Measurements from ENCODE around the gene IL20RA. TPM values are rescaled to one million over a fixed set of nuclear protein-coding genes. Genes with fewer than 3 reads are reported as not detected.

IL20RA gene
- total RNA-seq, 2 experiments from 2014 or later, result not detected

GRCh38 chr6:136969433-136969832 lies 75.3 kb downstream of the IL20RA start:
- intact Hi-C loops (cut with micrococcal nuclease), result no loop called here
- POLR2A ChIA-PET, result no interaction called here
- DNase-seq (no peak), ATAC-seq (no peak)
- CTCF ChIA-PET, result interaction anchor here (1.1 kb wide), 1 partner anchor 338 kb away, joined by 4 read pairs; no protein-coding TSS in a partner anchor
- H3K27ac Mint-ChIP-seq, result no peak overlapping the region
- no peak for TF ChIP-seq CTCF (IDR thresholded peaks at IDR 0.05)
- peaks cover 18% of the 10 kb centered on the region for H3K27me3 Mint-ChIP-seq
- no peak overlapping the region for H3K4me3 Mint-ChIP-seq
- no peaks in the 10 kb centered on the region for H3K9me3 Mint-ChIP-seq
- H3K4me1 Mint-ChIP-seq (ENCODE audit: low read depth), result peaks cover 3% of the 10 kb centered on the region
- no peaks in the 10 kb centered on the region for H3K36me3 Mint-ChIP-seq (ENCODE audit: low read depth)

GRCh38 chr6:136968837-136969236 lies 75.9 kb downstream of the IL20RA start:
- CTCF ChIA-PET, result interaction anchor here (0.6 to 1.1 kb wide), 7 partner anchors 9 to 673 kb away, joined by 3 to 6 read pairs (median 3); no protein-coding TSS in a partner anchor
- DNase-seq (no peak), ATAC-seq (no peak)
- Mint-ChIP-seq H3K4me1 (ENCODE audit: low read depth) (peaks cover 3% of the 10 kb centered on the region), H3K9me3 (no peaks in the 10 kb centered on the region), H3K4me3 (no peak overlapping the region), H3K27me3 (peaks cover 21% of the 10 kb centered on the region), H3K36me3 (ENCODE audit: low read depth) (no peaks in the 10 kb centered on the region), H3K27ac (no peak overlapping the region)
- POLR2A ChIA-PET, result no interaction called here
- intact Hi-C loops (cut with micrococcal nuclease), result no loop called here
- no peak for TF ChIP-seq CTCF (IDR thresholded peaks at IDR 0.05)

GRCh38 chr6:136967876-136968752 lies 76.7 kb downstream of the IL20RA start:
- POLR2A ChIA-PET, result no interaction called here
- H3K36me3 Mint-ChIP-seq (ENCODE audit: low read depth), result no peaks in the 10 kb centered on the region
- H3K4me1 Mint-ChIP-seq (ENCODE audit: low read depth), result peaks cover 3% of the 10 kb centered on the region
- TF ChIP-seq CTCF (IDR thresholded peaks at IDR 0.05), result peak; percentile 67
- H3K27me3 Mint-ChIP-seq, result peaks cover 20% of the 10 kb centered on the region
- intact Hi-C loops (cut with micrococcal nuclease), result no loop called here
- ATAC-seq (peak; percentile 91), DNase-seq (peak; percentile 81)
- H3K4me3 Mint-ChIP-seq, result no peak overlapping the region
- no peaks in the 10 kb centered on the region for H3K9me3 Mint-ChIP-seq
- CTCF ChIA-PET, result interaction anchor here (0.6 to 1.4 kb wide), 9 partner anchors 8 to 674 kb away, joined by 3 to 6 read pairs (median 3); no protein-coding TSS in a partner anchor
- no peak overlapping the region for H3K27ac Mint-ChIP-seq

GRCh38 chr6:136964398-136964797 lies 80.4 kb downstream of the IL20RA start:
- ChIA-PET CTCF (no interaction called here), POLR2A (no interaction called here)
- no peaks in the 10 kb centered on the region for H3K36me3 Mint-ChIP-seq (ENCODE audit: low read depth)
- H3K9me3 Mint-ChIP-seq, result no peaks in the 10 kb centered on the region
- H3K27ac Mint-ChIP-seq, result no peak overlapping the region
- peaks cover 19% of the 10 kb centered on the region for H3K27me3 Mint-ChIP-seq
- intact Hi-C loops (cut with micrococcal nuclease), result no loop called here
- DNase-seq, result no peak
- TF ChIP-seq CTCF (IDR thresholded peaks at IDR 0.05), result no peak
- ATAC-seq, result no peak
- peaks cover 3% of the 10 kb centered on the region for H3K4me1 Mint-ChIP-seq (ENCODE audit: low read depth)
- no peak overlapping the region for H3K4me3 Mint-ChIP-seq

GRCh38 chr6:136963259-136963658 lies 81.5 kb downstream of the IL20RA start:
- DNase-seq, result no peak
- Mint-ChIP-seq H3K27ac (no peak overlapping the region), H3K4me1 (ENCODE audit: low read depth) (peaks cover 3% of the 10 kb centered on the region), H3K9me3 (no peaks in the 10 kb centered on the region), H3K4me3 (no peak overlapping the region), H3K36me3 (ENCODE audit: low read depth) (no peaks in the 10 kb centered on the region), H3K27me3 (peaks cover 15% of the 10 kb centered on the region)
- ChIA-PET CTCF (no interaction called here), POLR2A (no interaction called here)
- intact Hi-C loops (cut with micrococcal nuclease), result no loop called here
- TF ChIP-seq CTCF (IDR thresholded peaks at IDR 0.05), result no peak
- ATAC-seq, result no peak

Data from activated CD8-positive, alpha-beta T cell treated with anti-CD3 and anti-CD28 coated beads for 36 hours (primary cell).